ENCODE data around the gene DCAF10. TPM values are rescaled to one million over a fixed set of nuclear protein-coding genes. Genes with fewer than 3 reads are reported as not detected.
"Not testable (repeated sequence)": the region's sequence is repeated elsewhere in the genome, so short reads cannot be mapped to it uniquely, and the experiment has no call there.

Gene DCAF10
- total and polyA plus RNA-seq, 4 donors, result 19.1 to 31.0 (median 23.3) TPM

GRCh38 chr9:37787059-37787458 is 13.5 kb upstream of the DCAF10 start:
- no peak overlapping the region for H3K27ac ChIP-seq (ENCODE audit: low read depth, low read length)
- H3K4me1 ChIP-seq (ENCODE audit: control insufficient read depth, insufficient read depth, low read length), result peaks cover 5% of the 10 kb centered on the region
- H3K9me3 ChIP-seq (ENCODE audit: control insufficient read depth, insufficient read depth, low read length), result no peaks in the 10 kb centered on the region
- peaks cover 12% of the 10 kb centered on the region for H3K36me3 ChIP-seq (ENCODE audit: control insufficient read depth, insufficient read depth, low read length)
- 45% methylated on average over 45 of the region's 45 CpGs for WGBS (ENCODE audit: insufficient coverage)
- H3K4me3 ChIP-seq (ENCODE audit: low read depth, low read length), result no peak overlapping the region
- peaks cover 4% of the 10 kb centered on the region for H3K27me3 ChIP-seq (ENCODE audit: control insufficient read depth, insufficient read depth, low read length)
- no peak for DNase-seq (ENCODE audit: low read depth in 4 of 6, low spot score in 6 of 6)

GRCh38 chr9:37788332-37788731 is 12.3 kb upstream of the DCAF10 start:
- 76% methylated on average over 2 of the region's 6 CpGs for WGBS (ENCODE audit: insufficient coverage)
- peaks cover 6% of the 10 kb centered on the region for H3K36me3 ChIP-seq (ENCODE audit: control insufficient read depth, insufficient read depth, low read length)
- H3K4me1 ChIP-seq (ENCODE audit: control insufficient read depth, insufficient read depth, low read length), result peaks cover 5% of the 10 kb centered on the region
- no peak overlapping the region for H3K27ac ChIP-seq (ENCODE audit: low read depth, low read length)
- H3K4me3 ChIP-seq (ENCODE audit: low read depth, low read length), result no peak overlapping the region
- no peak for DNase-seq (ENCODE audit: low read depth in 4 of 6, low spot score in 6 of 6)
- peaks cover 4% of the 10 kb centered on the region for H3K27me3 ChIP-seq (ENCODE audit: control insufficient read depth, insufficient read depth, low read length)
- H3K9me3 ChIP-seq (ENCODE audit: control insufficient read depth, insufficient read depth, low read length), result no peaks in the 10 kb centered on the region

GRCh38 chr9:37790096-37790495 is 10.5 kb upstream of the DCAF10 start:
- no peaks in the 10 kb centered on the region for H3K9me3 ChIP-seq (ENCODE audit: control insufficient read depth, insufficient read depth, low read length)
- H3K36me3 ChIP-seq (ENCODE audit: control insufficient read depth, insufficient read depth, low read length), result peaks cover 6% of the 10 kb centered on the region
- H3K27ac ChIP-seq (ENCODE audit: low read depth, low read length), result no peak overlapping the region
- no peak for DNase-seq (ENCODE audit: low read depth in 4 of 6, low spot score in 6 of 6)
- H3K27me3 ChIP-seq (ENCODE audit: control insufficient read depth, insufficient read depth, low read length), result peaks cover 4% of the 10 kb centered on the region
- H3K4me1 ChIP-seq (ENCODE audit: control insufficient read depth, insufficient read depth, low read length), result peaks cover 5% of the 10 kb centered on the region
- 100% methylated on average over 1 of the region's 2 CpGs for WGBS (ENCODE audit: insufficient coverage)
- no peak overlapping the region for H3K4me3 ChIP-seq (ENCODE audit: low read depth, low read length)

GRCh38 chr9:37792122-37792521 is 8.5 kb upstream of the DCAF10 start:
- no peaks in the 10 kb centered on the region for H3K4me1 ChIP-seq (ENCODE audit: control insufficient read depth, insufficient read depth, low read length)
- no peak overlapping the region for H3K27ac ChIP-seq (ENCODE audit: low read depth, low read length)
- no peak for DNase-seq (ENCODE audit: low read depth in 4 of 6, low spot score in 6 of 6)
- peaks cover 1% of the 10 kb centered on the region for H3K27me3 ChIP-seq (ENCODE audit: control insufficient read depth, insufficient read depth, low read length)
- peaks cover 2% of the 10 kb centered on the region for H3K36me3 ChIP-seq (ENCODE audit: control insufficient read depth, insufficient read depth, low read length)
- H3K9me3 ChIP-seq (ENCODE audit: control insufficient read depth, insufficient read depth, low read length), result no peaks in the 10 kb centered on the region
- WGBS (ENCODE audit: insufficient coverage), result no CpG with 5 or more reads among the region's 5 CpGs
- no peak overlapping the region for H3K4me3 ChIP-seq (ENCODE audit: low read depth, low read length)

- H3K9me3 ChIP-seq (ENCODE audit: control insufficient read depth, insufficient read depth, low read length), result no peaks in the 10 kb centered on the region
- DNase-seq (ENCODE audit: low read depth in 4 of 6, low spot score in 6 of 6), result no peak
- no peaks in the 10 kb centered on the region for H3K36me3 ChIP-seq (ENCODE audit: control insufficient read depth, insufficient read depth, low read length)
- H3K27ac ChIP-seq (ENCODE audit: low read depth, low read length), result no peak overlapping the region
- no CpG with 5 or more reads among the region's 2 CpGs for WGBS (ENCODE audit: insufficient coverage)
- no peak overlapping the region for H3K4me3 ChIP-seq (ENCODE audit: low read depth, low read length)
- H3K4me1 ChIP-seq (ENCODE audit: control insufficient read depth, insufficient read depth, low read length), result peaks cover 6% of the 10 kb centered on the region
- H3K27me3 ChIP-seq (ENCODE audit: control insufficient read depth, insufficient read depth, low read length), result no peaks in the 10 kb centered on the region
Observed at GRCh38 chr9:37796232-37796631, 4.4 kb upstream of the DCAF10 start.

- no peaks in the 10 kb centered on the region for H3K9me3 ChIP-seq (ENCODE audit: control insufficient read depth, insufficient read depth, low read length)
- H3K36me3 ChIP-seq (ENCODE audit: control insufficient read depth, insufficient read depth, low read length), result no peaks in the 10 kb centered on the region
- WGBS (ENCODE audit: insufficient coverage), result 95% methylated on average over 1 of the region's 1 CpG
- no peak overlapping the region for H3K27ac ChIP-seq (ENCODE audit: low read depth, low read length)
- no peaks in the 10 kb centered on the region for H3K27me3 ChIP-seq (ENCODE audit: control insufficient read depth, insufficient read depth, low read length)
- DNase-seq (ENCODE audit: low read depth in 4 of 6, low spot score in 6 of 6), result no peak
- H3K4me1 ChIP-seq (ENCODE audit: control insufficient read depth, insufficient read depth, low read length), result peaks cover 6% of the 10 kb centered on the region
- no peak overlapping the region for H3K4me3 ChIP-seq (ENCODE audit: low read depth, low read length)
Observed at GRCh38 chr9:37798677-37799076, 1.9 kb upstream of the DCAF10 start.

GRCh38 chr9:37801287-37801850 is 772 bp downstream of the DCAF10 start:
- H3K4me1 ChIP-seq (ENCODE audit: control insufficient read depth, insufficient read depth, low read length), result peaks cover 6% of the 10 kb centered on the region
- peak overlapping the region; percentile 70 for H3K4me3 ChIP-seq (ENCODE audit: low read depth, low read length)
- no peak for DNase-seq (ENCODE audit: low read depth in 4 of 6, low spot score in 6 of 6)
- H3K27me3 ChIP-seq (ENCODE audit: control insufficient read depth, insufficient read depth, low read length), result no peaks in the 10 kb centered on the region
- H3K9me3 ChIP-seq (ENCODE audit: control insufficient read depth, insufficient read depth, low read length), result no peaks in the 10 kb centered on the region
- under 1% methylated on average over 41 of the region's 45 CpGs for WGBS (ENCODE audit: insufficient coverage)
- peak overlapping the region; percentile 59 for H3K27ac ChIP-seq (ENCODE audit: low read depth, low read length)
- no peaks in the 10 kb centered on the region for H3K36me3 ChIP-seq (ENCODE audit: control insufficient read depth, insufficient read depth, low read length)

- H3K4me1 ChIP-seq (ENCODE audit: control insufficient read depth, insufficient read depth, low read length), result peaks cover 6% of the 10 kb centered on the region
- no peak overlapping the region for H3K27ac ChIP-seq (ENCODE audit: low read depth, low read length)
- H3K27me3 ChIP-seq (ENCODE audit: control insufficient read depth, insufficient read depth, low read length), result no peaks in the 10 kb centered on the region
- no peaks in the 10 kb centered on the region for H3K9me3 ChIP-seq (ENCODE audit: control insufficient read depth, insufficient read depth, low read length)
- 62% methylated on average over 4 of the region's 10 CpGs for WGBS (ENCODE audit: insufficient coverage)
- no peak for DNase-seq (ENCODE audit: low read depth in 4 of 6, low spot score in 6 of 6)
- peak overlapping the region; percentile 70 for H3K4me3 ChIP-seq (ENCODE audit: low read depth, low read length)
- H3K36me3 ChIP-seq (ENCODE audit: control insufficient read depth, insufficient read depth, low read length), result no peaks in the 10 kb centered on the region
Observed at GRCh38 chr9:37801959-37802711, 1.5 kb downstream of the DCAF10 start.

GRCh38 chr9:37806271-37806670 is 5.7 kb downstream of the DCAF10 start:
- H3K36me3 ChIP-seq (ENCODE audit: control insufficient read depth, insufficient read depth, low read length), result no peaks in the 10 kb centered on the region
- H3K4me3 ChIP-seq (ENCODE audit: low read depth, low read length), result no peak overlapping the region
- WGBS (ENCODE audit: insufficient coverage), result 0% methylated on average over 1 of the region's 4 CpGs
- DNase-seq (ENCODE audit: low read depth in 4 of 6, low spot score in 6 of 6), result peak in 1 of 6 donors; percentile 4
- no peaks in the 10 kb centered on the region for H3K4me1 ChIP-seq (ENCODE audit: control insufficient read depth, insufficient read depth, low read length)
- H3K9me3 ChIP-seq (ENCODE audit: control insufficient read depth, insufficient read depth, low read length), result no peaks in the 10 kb centered on the region
- no peaks in the 10 kb centered on the region for H3K27me3 ChIP-seq (ENCODE audit: control insufficient read depth, insufficient read depth, low read length)
- no peak overlapping the region for H3K27ac ChIP-seq (ENCODE audit: low read depth, low read length)

GRCh38 chr9:37809676-37810075 is 9.1 kb downstream of the DCAF10 start:
- not testable (repeated sequence) for H3K27me3 ChIP-seq (ENCODE audit: control insufficient read depth, insufficient read depth, low read length); DNase-seq (ENCODE audit: low read depth in 4 of 6, low spot score in 6 of 6); H3K27ac ChIP-seq (ENCODE audit: low read depth, low read length); H3K4me3 ChIP-seq (ENCODE audit: low read depth, low read length); H3K4me1 ChIP-seq (ENCODE audit: control insufficient read depth, insufficient read depth, low read length); H3K9me3 ChIP-seq (ENCODE audit: control insufficient read depth, insufficient read depth, low read length); H3K36me3 ChIP-seq (ENCODE audit: control insufficient read depth, insufficient read depth, low read length)
- 95% methylated on average over 13 of the region's 15 CpGs for WGBS (ENCODE audit: insufficient coverage)
